Measurements from ENCODE around the gene SERPINA12.

SERPINA12 gene

GRCh38 chr14:94441531-94442205 is 67.6 kb downstream of the SERPINA12 start:
- H3K4me3 ChIP-seq (replicated peaks; ENCODE audit: insufficient read depth, low read length), result no peak overlapping the region
- no peak for TF ChIP-seq GABPA (IDR thresholded peaks at IDR 0.05; ENCODE audit: low read depth)
- TF ChIP-seq POLR2AphosphoS5 (IDR thresholded peaks at IDR 0.05; ENCODE audit: low read depth), result no peak
- TF ChIP-seq CTCF (IDR thresholded peaks at IDR 0.05; ENCODE audit: insufficient read depth, low read length), result no peak
- no peak for TF ChIP-seq SPI1 (IDR thresholded peaks at IDR 0.05; ENCODE audit: borderline replicate concordance, low read depth)
- no peak for TF ChIP-seq REST (IDR thresholded peaks at IDR 0.05; ENCODE audit: insufficient replicate concordance, low read depth)

GRCh38 chr14:94441130-94441529 is 68.1 kb downstream of the SERPINA12 start:
- Histone ChIP-seq H3K27me3 (ENCODE audit: insufficient read depth, poor library complexity, severe bottlenecking) (no peaks in the 10 kb centered on the region), H3K4me3 (replicated peaks; ENCODE audit: insufficient read depth, low read length) (no peak overlapping the region), H3K27ac (replicated peaks) (no peak overlapping the region)
- DNase-seq (ENCODE audit: low read depth in 1 of 2, low spot score in 1 of 2), result no peak
- TF ChIP-seq POLR2AphosphoS5 (IDR thresholded peaks at IDR 0.05; ENCODE audit: low read depth) (no peak), GABPA (IDR thresholded peaks at IDR 0.05; ENCODE audit: low read depth) (no peak), REST (IDR thresholded peaks at IDR 0.05; ENCODE audit: insufficient replicate concordance, low read depth) (no peak), SPI1 (IDR thresholded peaks at IDR 0.05; ENCODE audit: borderline replicate concordance, low read depth) (no peak), CTCF (IDR thresholded peaks at IDR 0.05; ENCODE audit: insufficient read depth, low read length) (no peak)

More at GRCh38 chr14:94441531-94442205, 67.6 kb downstream of the SERPINA12 start:
- Histone ChIP-seq H3K27ac (replicated peaks) (no peak overlapping the region), H3K27me3 (ENCODE audit: insufficient read depth, poor library complexity, severe bottlenecking) (peaks cover 3% of the 10 kb centered on the region)
- DNase-seq (ENCODE audit: low read depth in 1 of 2, low spot score in 1 of 2), result no peak

- no peak overlapping the region for H3K27ac ChIP-seq (replicated peaks)
- no peak for DNase-seq (ENCODE audit: low read depth in 1 of 2, low spot score in 1 of 2)
- TF ChIP-seq REST (IDR thresholded peaks at IDR 0.05; ENCODE audit: insufficient replicate concordance, low read depth), result no peak
- no peak for TF ChIP-seq POLR2AphosphoS5 (IDR thresholded peaks at IDR 0.05; ENCODE audit: low read depth)
- H3K27me3 ChIP-seq (ENCODE audit: insufficient read depth, poor library complexity, severe bottlenecking), result no peaks in the 10 kb centered on the region
- H3K4me3 ChIP-seq (replicated peaks; ENCODE audit: insufficient read depth, low read length), result no peak overlapping the region
Measured at GRCh38 chr14:94439453-94440057, 69.7 kb downstream of the SERPINA12 start.

Measured in HL-60 (cell line).